ENCODE data around the gene KRTAP1-3. TPM values are rescaled to one million over a fixed set of nuclear protein-coding genes. Genes with fewer than 3 reads are reported as not detected.

Gene KRTAP1-3
- total RNA-seq, 2 donors from 2014 or later, result not detected

Small RNA genes within 50 kb of the gene (small RNA-seq; reads per million reads assigned to genes)
- not detected for gene KRTAP3-4P

Other genes with a start within 250 kb of the KRTAP1-3 start
- gene KRT28, start 234.9 kb downstream of the KRTAP1-3 start, total RNA-seq, result not detected
- gene KRT10, start 212.3 kb downstream of the KRTAP1-3 start, total RNA-seq, result 1 to 10 TPM; 3.3 to 8.0 TPM
- not detected for gene KRT12, start 167.7 kb downstream of the KRTAP1-3 start, total RNA-seq
- not detected for gene KRT20, start 149.6 kb downstream of the KRTAP1-3 start, total RNA-seq
- 1 to 10 TPM; 2.3 to 9.6 TPM for gene KRT23, start 97.2 kb downstream of the KRTAP1-3 start, total RNA-seq
- not detected for gene KRT39, start 67.9 kb downstream of the KRTAP1-3 start, total RNA-seq
- gene KRT40, start 50.5 kb downstream of the KRTAP1-3 start, total RNA-seq, result 1 to 10 TPM in 1 of 2 donors, not detected in 1; 1.6 TPM
- gene KRTAP3-3, start 40.7 kb downstream of the KRTAP1-3 start, total RNA-seq, result not detected
- not detected for gene KRTAP3-2, start 35.0 kb downstream of the KRTAP1-3 start, total RNA-seq
- gene KRTAP3-1, start 25.7 kb downstream of the KRTAP1-3 start, total RNA-seq, result not detected
- gene KRTAP1-5, start 7.7 kb downstream of the KRTAP1-3 start, total RNA-seq, result not detected
- gene KRTAP1-4, start 4.7 kb downstream of the KRTAP1-3 start, total RNA-seq, result not detected
- gene KRTAP1-1, start 6.6 kb upstream of the KRTAP1-3 start, total RNA-seq, result not detected
- gene KRTAP2-1, start 12.4 kb upstream of the KRTAP1-3 start, total RNA-seq, result not detected
- not detected for gene KRTAP2-2, start 20.4 kb upstream of the KRTAP1-3 start, total RNA-seq
- not detected for gene KRTAP2-3, start 25.2 kb upstream of the KRTAP1-3 start, total RNA-seq
- not detected for gene KRTAP2-4, start 31.0 kb upstream of the KRTAP1-3 start, total RNA-seq
- gene KRTAP4-7, start 49.3 kb upstream of the KRTAP1-3 start, total RNA-seq, result not detected
- not detected for gene KRTAP4-8, start 63.3 kb upstream of the KRTAP1-3 start, total RNA-seq
- not detected for gene KRTAP4-16, start 67.3 kb upstream of the KRTAP1-3 start, total RNA-seq
- gene KRTAP4-9, start 70.5 kb upstream of the KRTAP1-3 start, total RNA-seq, result not detected
- not detected for gene KRTAP4-11, start 83.5 kb upstream of the KRTAP1-3 start, total RNA-seq
- gene KRTAP4-12, start 89.3 kb upstream of the KRTAP1-3 start, total RNA-seq, result not detected
- not detected for gene KRTAP4-6, start 105.7 kb upstream of the KRTAP1-3 start, total RNA-seq
- gene KRTAP4-5, start 115.0 kb upstream of the KRTAP1-3 start, total RNA-seq, result not detected
- gene KRTAP4-4, start 125.9 kb upstream of the KRTAP1-3 start, total RNA-seq, result not detected
- gene KRTAP4-3, start 133.3 kb upstream of the KRTAP1-3 start, total RNA-seq, result not detected
- gene KRTAP4-2, start 143.3 kb upstream of the KRTAP1-3 start, total RNA-seq, result not detected
- gene KRTAP4-1, start 150.0 kb upstream of the KRTAP1-3 start, total RNA-seq, result not detected
- gene KRTAP9-1, start 155.0 kb upstream of the KRTAP1-3 start, total RNA-seq, result not detected
- gene KRTAP9-2, start 191.8 kb upstream of the KRTAP1-3 start, total RNA-seq, result not detected
- gene KRTAP9-3, start 197.6 kb upstream of the KRTAP1-3 start, total RNA-seq, result not detected
- gene KRTAP9-8, start 203.1 kb upstream of the KRTAP1-3 start, total RNA-seq, result not detected
- gene KRTAP9-4, start 214.8 kb upstream of the KRTAP1-3 start, total RNA-seq, result not detected
- not detected for gene KRTAP9-9, start 220.5 kb upstream of the KRTAP1-3 start, total RNA-seq
- gene KRTAP9-6, start 230.5 kb upstream of the KRTAP1-3 start, total RNA-seq, result not detected
- gene KRTAP9-7, start 240.8 kb upstream of the KRTAP1-3 start, total RNA-seq, result not detected